Epithelial cell of alveolus of lung (primary cell): Measurements from ENCODE around the gene NAGPA. TPM values are rescaled to one million over a fixed set of nuclear protein-coding genes. Genes with fewer than 3 reads are reported as not detected.

Experiments
- total RNA-seq: library from RNA; depleted of rRNA; stranded (reverse); fragments of >200 nt; gene quantifications from 2 replicates; pipeline ENCODE4 v1.2.1, GENCODE V29; 2015

Gene NAGPA
- total RNA-seq = 12.0 and 25.2 TPM in 2 replicates

GRCh38 chr16:5033256-5034166, at the start of gene NAGPA:
NAGPA (minus strand) TSS chr16:5033935; CDS start chr16:5033914, 21 bp downstream.

GRCh38 chr16:5071681-5072333, 38.1 kb upstream of the NAGPA start, which contains the start of gene ALG1:
ALG1 (plus strand) TSS chr16:5071843; CDS start chr16:5071850, 7 bp downstream.

GRCh38 chr16:5065813-5066212, 32.1 kb upstream of the NAGPA start, which contains the start of gene C16orf89:
C16orf89 (minus strand) TSS chr16:5065956; CDS start chr16:5065908, 48 bp downstream.

Other genes starting within 250 kb of the NAGPA start
- not detected in 2 replicates for gene SEPTIN12, start 245.6 kb downstream of the NAGPA start, total RNA-seq
- not detected in 2 replicates for gene SMIM22, start 238.6 kb downstream of the NAGPA start, total RNA-seq
- 12.9 and 19.8 TPM in 2 replicates for gene ROGDI, start 231.3 kb downstream of the NAGPA start, total RNA-seq
- 30.6 and 36.9 TPM in 2 replicates for gene GLYR1, start 186.6 kb downstream of the NAGPA start, total RNA-seq
- gene UBN1, start 186.5 kb downstream of the NAGPA start, total RNA-seq = 16.2 and 22.8 TPM in 2 replicates
- gene PPL, start 96.8 kb downstream of the NAGPA start, total RNA-seq = 1.3 and 7.2 TPM in 2 replicates
- not detected in 2 replicates for gene SEC14L5, start 75.6 kb downstream of the NAGPA start, total RNA-seq
- gene C16orf89, start 32.0 kb upstream of the NAGPA start, total RNA-seq = 0.13 and 0.80 TPM in 2 replicates
- 38.7 and 51.7 TPM in 2 replicates for gene ALG1, start 37.9 kb upstream of the NAGPA start, total RNA-seq
- 6.1 and 16.2 TPM in 2 replicates for gene EEF2KMT, start 63.9 kb upstream of the NAGPA start, total RNA-seq